WTC11 (cell line): ENCODE results near the gene HOXB5. TPM values are rescaled to one million over a fixed set of nuclear protein-coding genes. Genes with fewer than 3 reads are reported as not detected.

ENCODE experiments used
- ATAC-seq: fragments of 200-7000 bp; cut with Tn5 transposase; 2 replicates; pipeline ENCODE4 v1.10.0; 2021; ENCODE audit warnings: mild to moderate bottlenecking, moderate library complexity
- CTCF ChIA-PET: fragments of 300-600 bp; sonication (Branson Sonifier 250); formaldehyde crosslinking; loops from one replicate; lab custom pipeline; 2021; ENCODE audit warnings: antibody characterized with exemption; lab: Charles Lee
- POLR2A ChIA-PET: fragments of 350-600 bp; sonication (Branson Sonifier 250); formaldehyde crosslinking; loops from one replicate; lab custom pipeline; 2021; ENCODE audit warnings: antibody characterized with exemption; lab: Charles Lee
- DNase-seq: peaks from one replicate; pipeline ENCODE4 v3.0.0; 2021; ENCODE audit warnings: low spot score
- H3K27ac Mint-ChIP-seq: 2 replicates; pipeline ENCODE4 v1.8.0; 2021; ENCODE audit warnings: mixed read lengths
- H3K27me3 Mint-ChIP-seq: 2 replicates; pipeline ENCODE4 v1.8.0; 2021; ENCODE audit warnings: low read depth, mild to moderate bottlenecking, moderate library complexity, mixed read lengths
- H3K36me3 Mint-ChIP-seq: 2 replicates; pipeline ENCODE4 v1.8.0; 2021; ENCODE audit warnings: mixed read lengths
- H3K4me1 Mint-ChIP-seq: 2 replicates; pipeline ENCODE4 v1.8.0; 2022; ENCODE audit warnings: mixed read lengths
- H3K4me3 Mint-ChIP-seq: 2 replicates; pipeline ENCODE4 v1.8.0; 2021; ENCODE audit warnings: mild to moderate bottlenecking, moderate library complexity, mixed read lengths
- H3K9me3 Mint-ChIP-seq: 2 replicates; pipeline ENCODE4 v1.8.0; 2021; ENCODE audit warnings: mixed read lengths
- ATF1 ChIP-seq: sonication (generic); formaldehyde crosslinking; IDR thresholded peaks from 2 replicates; pipeline ENCODE4 v1.8.1; 2023; ENCODE audit warnings: mild to moderate bottlenecking, moderate library complexity, missing genetic modification reagents
- ATF2 ChIP-seq: sonication (generic); formaldehyde crosslinking; IDR thresholded peaks from 2 replicates; pipeline ENCODE4 v1.8.1; 2022; ENCODE audit warnings: low read depth, missing genetic modification reagents, borderline replicate concordance
- ESRRA ChIP-seq: sonication (generic); formaldehyde crosslinking; IDR thresholded peaks from 2 replicates; pipeline ENCODE4 v1.8.1; 2022; ENCODE audit warnings: mild to moderate bottlenecking, missing genetic modification reagents, borderline replicate concordance
- ETV6 ChIP-seq: sonication (generic); formaldehyde crosslinking; IDR thresholded peaks from 2 replicates; pipeline ENCODE4 v1.8.1; 2022; ENCODE audit warnings: mild to moderate bottlenecking, missing genetic modification reagents
- GABPB1 ChIP-seq: sonication (generic); formaldehyde crosslinking; IDR thresholded peaks from 2 replicates; pipeline ENCODE4 v1.8.1; 2023; ENCODE audit warnings: mild to moderate bottlenecking, missing genetic modification reagents
- HMGXB4 ChIP-seq: sonication (generic); formaldehyde crosslinking; IDR thresholded peaks from 2 replicates; pipeline ENCODE4 v1.8.1; 2023; ENCODE audit warnings: mild to moderate bottlenecking, moderate library complexity, missing genetic modification reagents
- IRF2 ChIP-seq: sonication (generic); formaldehyde crosslinking; IDR thresholded peaks from 2 replicates; pipeline ENCODE4 v1.8.0; 2022; ENCODE audit warnings: low read depth, missing genetic modification reagents, borderline replicate concordance
- KAT7 ChIP-seq: sonication (generic); formaldehyde crosslinking; IDR thresholded peaks from 2 replicates; pipeline ENCODE4 v1.8.1; 2023; ENCODE audit warnings: missing genetic modification reagents, mild to moderate bottlenecking, borderline replicate concordance
- MXD4 ChIP-seq: fragments of 250-450 bp; sonication (Bioruptor Pico); IDR thresholded peaks from 2 replicates; pipeline ENCODE4 v1.8.0; 2021; ENCODE audit warnings: mild to moderate bottlenecking, moderate library complexity, borderline replicate concordance
- NFE2L1 ChIP-seq: sonication (generic); formaldehyde crosslinking; IDR thresholded peaks from 2 replicates; pipeline ENCODE4 v1.8.1; 2023; ENCODE audit warnings: missing genetic modification reagents
- NFYB ChIP-seq: sonication (generic); formaldehyde crosslinking; conservative IDR thresholded peaks from 2 replicates; pipeline ENCODE4 v1.8.0; 2022; ENCODE audit warnings: low read depth, missing genetic modification reagents
- TEAD1 ChIP-seq: sonication (generic); formaldehyde crosslinking; IDR thresholded peaks from 2 replicates; pipeline ENCODE4 v1.8.0; 2022; ENCODE audit warnings: mild to moderate bottlenecking, missing genetic modification reagents
- TEAD4 ChIP-seq: sonication (generic); formaldehyde crosslinking; IDR thresholded peaks from 2 replicates; pipeline ENCODE4 v1.8.0; 2022; ENCODE audit warnings: mild to moderate bottlenecking, missing genetic modification reagents
- ZBTB21 ChIP-seq: sonication (generic); formaldehyde crosslinking; IDR thresholded peaks from 2 replicates; pipeline ENCODE4 v1.8.1; 2023; ENCODE audit warnings: mild to moderate bottlenecking, missing genetic modification reagents, borderline replicate concordance
- ZNF219 ChIP-seq: sonication (generic); formaldehyde crosslinking; IDR thresholded peaks from 2 replicates; pipeline ENCODE4 v1.8.0; 2023; ENCODE audit warnings: missing genetic modification reagents, mild to moderate bottlenecking, borderline replicate concordance
- ZNF532 ChIP-seq: fragments of 250-450 bp; sonication (Bioruptor Pico); IDR thresholded peaks from 2 replicates; pipeline ENCODE4 v1.9.0; 2021; ENCODE audit warnings: mild to moderate bottlenecking, borderline replicate concordance
- total RNA-seq: library from RNA; stranded (reverse); gene quantifications from 3 replicates; pipeline ENCODE4 v1.2.3, GENCODE V29; 2021
- TF ChIP-seq, protein P1 (sequence below): fragments of 200-600 bp; IDR thresholded peaks from 2 replicates; pipeline ENCODE4 v1.8.0; 2022; ENCODE audit warnings: antibody characterized with exemption
- TF ChIP-seq, protein P2 (sequence below): sonication (generic); formaldehyde crosslinking; IDR thresholded peaks from 2 replicates; pipeline ENCODE4 v1.8.0; 2023; ENCODE audit warnings: mild to moderate bottlenecking, missing genetic modification reagents

HOXB5 gene
- total RNA-seq, 1 experiment from 2014 or later, result not detected

DNA sequence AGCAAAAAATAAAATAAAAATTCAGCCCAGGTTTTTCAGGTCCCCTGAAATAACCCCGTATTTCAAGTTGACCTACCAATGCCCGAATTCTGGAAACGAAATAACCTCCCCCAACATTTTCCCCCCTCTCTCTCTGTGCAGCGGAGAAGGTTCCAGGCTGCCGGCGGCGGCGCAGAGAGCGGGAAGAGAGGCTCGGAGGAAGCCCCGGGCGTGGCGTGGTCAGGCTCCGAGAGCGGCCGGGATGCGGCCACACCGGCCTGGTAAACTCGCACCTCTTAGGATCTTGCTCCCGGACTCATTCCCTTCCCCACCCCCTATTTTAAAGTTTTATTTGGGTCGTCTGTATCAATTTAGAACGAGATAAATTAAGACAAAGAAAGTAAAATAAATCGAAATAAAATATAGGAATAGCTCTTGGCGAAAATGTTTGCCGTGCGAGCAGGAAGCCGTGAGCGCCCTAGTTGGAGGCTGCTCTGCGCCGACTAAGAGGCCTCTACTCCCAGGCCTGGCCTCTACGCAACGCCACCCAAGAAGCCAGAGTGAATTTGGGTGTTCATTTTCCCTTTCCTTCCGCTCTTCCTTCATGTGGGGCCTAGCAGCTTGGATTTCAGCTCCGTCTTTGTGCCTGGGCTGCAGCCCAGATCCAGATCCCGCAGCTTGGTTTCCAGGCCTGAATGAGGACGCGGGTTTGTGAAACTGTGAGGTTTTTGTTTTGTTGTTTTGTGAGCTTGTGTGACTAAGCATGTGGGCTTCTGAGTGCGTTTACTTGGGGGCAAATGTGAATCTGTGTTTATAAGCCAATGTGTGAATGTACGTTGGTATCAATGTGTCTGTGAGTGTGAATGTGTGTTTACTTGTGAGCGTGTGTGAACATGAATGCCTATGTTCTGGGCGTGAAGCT is 12.7 kb upstream of the HOXB5 start (continued):
- TF ChIP-seq HMGXB4 (CRISPR knock-in tag) (no peak), ZNF219 (CRISPR knock-in tag) (no peak), ATF1 (CRISPR knock-in tag) (no peak), TEAD1 (CRISPR knock-in tag) (no peak)

DNA sequence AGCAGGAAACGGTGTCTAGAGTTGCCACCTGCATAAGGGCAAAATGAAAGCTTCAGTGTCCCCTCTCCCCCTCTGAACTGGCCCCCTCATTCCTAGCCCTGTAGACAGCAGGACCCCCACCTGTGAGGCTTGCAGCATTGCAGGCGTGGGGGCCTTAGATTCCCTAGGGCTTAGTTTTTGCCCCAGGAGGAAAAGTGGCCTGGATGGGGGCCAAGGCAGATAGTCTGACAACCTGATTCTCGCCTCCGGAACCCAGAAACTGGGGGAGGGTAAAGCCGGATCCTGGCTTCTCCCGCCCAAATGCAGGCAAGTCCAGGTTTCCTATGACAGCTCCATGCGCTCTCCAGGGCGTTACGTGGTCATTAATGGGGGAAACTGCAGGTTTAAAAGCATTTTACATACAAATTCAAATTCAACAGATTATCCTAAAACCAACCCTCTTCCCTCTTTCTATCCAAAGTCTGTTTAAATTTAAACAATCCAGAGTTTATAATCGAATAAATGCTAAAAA is 11.9 kb upstream of the HOXB5 start:
- Mint-ChIP-seq H3K36me3 (0 out of 2 replicates have a peak, but pooled peaks cover 5% of the 10 kb centered on the region), H3K27ac (no peak overlapping the region), H3K4me1 (peaks cover 14% of the 10 kb centered on the region), H3K9me3 (no peaks in the 10 kb centered on the region)
- CTCF ChIA-PET, result interaction anchor here (0.6 to 2.5 kb wide), 5 partner anchors 9 to 31 kb away, joined by 3 to 9 read pairs (median 4); no protein-coding TSS in a partner anchor
- POLR2A ChIA-PET, result no interaction called here
- TF ChIP-seq ETV6 (CRISPR knock-in tag), result no peak
- TF ChIP-seq, all 79 proteins: peak for 0
- no peak overlapping the region for H3K4me3 Mint-ChIP-seq
- ATAC-seq, result no peak
- H3K27me3 Mint-ChIP-seq, result peaks cover 100% of the 10 kb centered on the region; the same call in 1 of the 2 replicates
- DNase-seq, result no peak

- no peaks in the 10 kb centered on the region for H3K9me3 Mint-ChIP-seq
- ChIA-PET POLR2A (interaction anchor here (0.7 kb wide), 1 partner anchor 45 kb away, joined by 4 read pairs; no protein-coding TSS in a partner anchor), CTCF (interaction anchor here (0.6 to 2.5 kb wide), 5 partner anchors 8 to 1565 kb away, joined by 3 to 9 read pairs (median 4); no protein-coding TSS in a partner anchor)
- no peak within 1 kb of the TSS for H3K27ac Mint-ChIP-seq
- H3K27me3 Mint-ChIP-seq, result peaks cover 100% of the 10 kb centered on the region; the same call in 1 of the 2 replicates
- no peak for ATAC-seq
- peaks cover 13% of the 10 kb centered on the region for H3K4me1 Mint-ChIP-seq
- H3K36me3 Mint-ChIP-seq, result 0 out of 2 replicates have a peak, but pooled peaks cover 5% of the 10 kb centered on the region
- no peak for DNase-seq
- H3K4me3 Mint-ChIP-seq, result no peak within 1 kb of the TSS; the same call in 1 of the 2 replicates
- TF ChIP-seq ATF1 (CRISPR knock-in tag) (no peak), KAT7 (CRISPR knock-in tag) (no peak), ATF2 (CRISPR knock-in tag) (no peak), ZNF532 (no peak), NFE2L1 (CRISPR knock-in tag) (no peak), IRF2 (CRISPR knock-in tag) (no peak), ESRRA (CRISPR knock-in tag) (no peak), NFYB (no peak), TEAD4 (CRISPR knock-in tag) (no peak), ZBTB21 (CRISPR knock-in tag) (no peak), MXD4 (CRISPR knock-in tag) (no peak), GABPB1 (CRISPR knock-in tag) (no peak)
- TF ChIP-seq, protein P1, sequence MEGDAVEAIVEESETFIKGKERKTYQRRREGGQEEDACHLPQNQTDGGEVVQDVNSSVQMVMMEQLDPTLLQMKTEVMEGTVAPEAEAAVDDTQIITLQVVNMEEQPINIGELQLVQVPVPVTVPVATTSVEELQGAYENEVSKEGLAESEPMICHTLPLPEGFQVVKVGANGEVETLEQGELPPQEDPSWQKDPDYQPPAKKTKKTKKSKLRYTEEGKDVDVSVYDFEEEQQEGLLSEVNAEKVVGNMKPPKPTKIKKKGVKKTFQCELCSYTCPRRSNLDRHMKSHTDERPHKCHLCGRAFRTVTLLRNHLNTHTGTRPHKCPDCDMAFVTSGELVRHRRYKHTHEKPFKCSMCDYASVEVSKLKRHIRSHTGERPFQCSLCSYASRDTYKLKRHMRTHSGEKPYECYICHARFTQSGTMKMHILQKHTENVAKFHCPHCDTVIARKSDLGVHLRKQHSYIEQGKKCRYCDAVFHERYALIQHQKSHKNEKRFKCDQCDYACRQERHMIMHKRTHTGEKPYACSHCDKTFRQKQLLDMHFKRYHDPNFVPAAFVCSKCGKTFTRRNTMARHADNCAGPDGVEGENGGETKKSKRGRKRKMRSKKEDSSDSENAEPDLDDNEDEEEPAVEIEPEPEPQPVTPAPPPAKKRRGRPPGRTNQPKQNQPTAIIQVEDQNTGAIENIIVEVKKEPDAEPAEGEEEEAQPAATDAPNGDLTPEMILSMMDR, result no peak
- TF ChIP-seq, protein P2, sequence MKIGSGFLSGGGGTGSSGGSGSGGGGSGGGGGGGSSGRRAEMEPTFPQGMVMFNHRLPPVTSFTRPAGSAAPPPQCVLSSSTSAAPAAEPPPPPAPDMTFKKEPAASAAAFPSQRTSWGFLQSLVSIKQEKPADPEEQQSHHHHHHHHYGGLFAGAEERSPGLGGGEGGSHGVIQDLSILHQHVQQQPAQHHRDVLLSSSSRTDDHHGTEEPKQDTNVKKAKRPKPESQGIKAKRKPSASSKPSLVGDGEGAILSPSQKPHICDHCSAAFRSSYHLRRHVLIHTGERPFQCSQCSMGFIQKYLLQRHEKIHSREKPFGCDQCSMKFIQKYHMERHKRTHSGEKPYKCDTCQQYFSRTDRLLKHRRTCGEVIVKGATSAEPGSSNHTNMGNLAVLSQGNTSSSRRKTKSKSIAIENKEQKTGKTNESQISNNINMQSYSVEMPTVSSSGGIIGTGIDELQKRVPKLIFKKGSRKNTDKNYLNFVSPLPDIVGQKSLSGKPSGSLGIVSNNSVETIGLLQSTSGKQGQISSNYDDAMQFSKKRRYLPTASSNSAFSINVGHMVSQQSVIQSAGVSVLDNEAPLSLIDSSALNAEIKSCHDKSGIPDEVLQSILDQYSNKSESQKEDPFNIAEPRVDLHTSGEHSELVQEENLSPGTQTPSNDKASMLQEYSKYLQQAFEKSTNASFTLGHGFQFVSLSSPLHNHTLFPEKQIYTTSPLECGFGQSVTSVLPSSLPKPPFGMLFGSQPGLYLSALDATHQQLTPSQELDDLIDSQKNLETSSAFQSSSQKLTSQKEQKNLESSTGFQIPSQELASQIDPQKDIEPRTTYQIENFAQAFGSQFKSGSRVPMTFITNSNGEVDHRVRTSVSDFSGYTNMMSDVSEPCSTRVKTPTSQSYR (CRISPR knock-in tag), result no peak
Measured at GRCh38 chr17:48604770-48605329, 11.3 kb upstream of the HOXB5 start, which contains the start of gene HOXB6. HOXB6 (minus strand) TSS chr17:48604986; CDS start chr17:48598150, 6,836 bp downstream.
